ENCODE data around the gene GAK.

DNA sequence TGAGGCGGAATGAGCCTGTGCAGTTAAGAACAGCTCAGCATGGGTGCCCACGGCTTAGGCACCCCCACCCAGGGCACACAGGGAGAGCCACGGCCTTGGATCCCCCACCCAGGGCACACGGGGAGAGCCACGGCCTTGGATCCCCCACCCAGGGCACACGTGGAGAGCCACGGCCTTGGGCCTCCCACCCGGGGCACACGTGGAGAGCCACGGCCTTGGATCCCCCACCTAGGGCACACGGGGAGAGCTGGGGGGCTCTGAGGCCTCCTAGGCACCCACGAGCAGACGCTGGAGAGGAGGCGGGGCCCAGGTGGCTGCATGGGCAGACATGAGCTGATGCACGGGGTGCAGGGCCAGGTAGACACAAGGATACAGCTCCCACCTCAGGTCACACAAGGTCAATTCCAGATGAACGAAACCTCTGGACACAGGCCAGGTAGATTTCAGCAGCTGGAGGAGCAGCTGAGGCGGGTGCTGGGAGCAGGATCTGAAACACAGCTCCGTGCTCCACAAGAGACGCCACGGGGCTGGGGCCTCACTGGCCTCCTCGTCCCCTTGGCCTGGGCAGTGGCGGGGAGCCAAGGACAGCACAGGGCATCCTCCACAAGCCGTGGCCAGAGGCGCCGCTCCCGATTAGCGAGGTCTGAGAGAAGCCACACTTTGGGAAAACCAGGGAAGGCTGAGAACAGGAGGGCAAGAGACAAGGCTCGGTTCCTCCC lies 30.8 kb downstream of the GAK start:
- TF ChIP-seq, protein P1, sequence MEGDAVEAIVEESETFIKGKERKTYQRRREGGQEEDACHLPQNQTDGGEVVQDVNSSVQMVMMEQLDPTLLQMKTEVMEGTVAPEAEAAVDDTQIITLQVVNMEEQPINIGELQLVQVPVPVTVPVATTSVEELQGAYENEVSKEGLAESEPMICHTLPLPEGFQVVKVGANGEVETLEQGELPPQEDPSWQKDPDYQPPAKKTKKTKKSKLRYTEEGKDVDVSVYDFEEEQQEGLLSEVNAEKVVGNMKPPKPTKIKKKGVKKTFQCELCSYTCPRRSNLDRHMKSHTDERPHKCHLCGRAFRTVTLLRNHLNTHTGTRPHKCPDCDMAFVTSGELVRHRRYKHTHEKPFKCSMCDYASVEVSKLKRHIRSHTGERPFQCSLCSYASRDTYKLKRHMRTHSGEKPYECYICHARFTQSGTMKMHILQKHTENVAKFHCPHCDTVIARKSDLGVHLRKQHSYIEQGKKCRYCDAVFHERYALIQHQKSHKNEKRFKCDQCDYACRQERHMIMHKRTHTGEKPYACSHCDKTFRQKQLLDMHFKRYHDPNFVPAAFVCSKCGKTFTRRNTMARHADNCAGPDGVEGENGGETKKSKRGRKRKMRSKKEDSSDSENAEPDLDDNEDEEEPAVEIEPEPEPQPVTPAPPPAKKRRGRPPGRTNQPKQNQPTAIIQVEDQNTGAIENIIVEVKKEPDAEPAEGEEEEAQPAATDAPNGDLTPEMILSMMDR (IDR thresholded peaks at IDR 0.05; ENCODE audit: insufficient read depth, low read depth, low read length) = no peak
- no peak for TF ChIP-seq EZH2 (IDR thresholded peaks at IDR 0.05; ENCODE audit: insufficient read depth, low read length)

All from astrocyte (in vitro differentiated cells and primary cell).